HG03196 (cell line): Measurements from ENCODE around the gene SI.
"Not testable (repeated sequence)": the region's sequence is repeated elsewhere in the genome, so short reads cannot be mapped to it uniquely, and the experiment has no call there.

Experiments
- ATAC-seq: cut with Tn5 transposase; IDR thresholded peaks from one replicate; pipeline ENCODE4 v1.9.1; 2021; ENCODE audit not compliant: unreplicated experiment

Gene SI

DNA sequence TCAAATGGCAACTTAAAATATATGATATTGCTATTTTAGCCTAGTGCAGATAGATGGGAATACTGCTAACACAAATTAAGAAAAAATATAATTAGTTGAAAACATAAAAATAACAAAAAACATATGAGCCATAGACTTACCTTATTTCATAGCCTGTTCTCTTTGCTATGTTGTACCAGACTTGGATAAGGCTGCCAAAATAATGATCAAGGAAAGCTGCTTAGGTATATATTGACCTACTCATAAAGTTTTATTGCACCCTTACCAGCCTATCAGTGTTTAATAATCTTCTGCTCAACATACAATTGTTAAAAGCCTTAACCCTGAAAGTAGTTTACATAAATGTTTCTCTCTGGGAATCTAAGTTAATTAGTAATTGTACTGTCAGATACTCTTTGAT is at the start of gene SI:
SI (minus strand) TSS at position 204 of the 400 bp plus-strand sequence. CDS start 2,484 bp downstream, outside the sequence.
- no peak for ATAC-seq

DNA sequence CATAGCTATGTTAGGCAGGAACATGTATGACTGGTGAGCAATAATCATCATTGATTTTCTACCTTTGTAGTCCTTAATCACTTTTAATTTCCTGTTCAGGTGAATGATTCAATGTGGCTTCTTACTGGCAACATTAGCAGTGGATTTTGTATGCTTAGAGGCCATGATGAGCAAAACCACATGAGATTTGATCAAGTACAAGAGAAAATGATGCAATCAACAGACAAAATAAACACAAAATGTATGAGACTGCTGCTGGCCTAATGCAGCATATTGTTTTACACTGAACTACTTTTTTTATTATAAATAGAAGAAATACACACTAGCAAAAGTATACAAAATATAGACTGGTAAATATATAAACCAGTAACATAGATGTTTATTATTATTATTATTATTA is 47.5 kb upstream of the SI start:
- no peak for ATAC-seq

DNA sequence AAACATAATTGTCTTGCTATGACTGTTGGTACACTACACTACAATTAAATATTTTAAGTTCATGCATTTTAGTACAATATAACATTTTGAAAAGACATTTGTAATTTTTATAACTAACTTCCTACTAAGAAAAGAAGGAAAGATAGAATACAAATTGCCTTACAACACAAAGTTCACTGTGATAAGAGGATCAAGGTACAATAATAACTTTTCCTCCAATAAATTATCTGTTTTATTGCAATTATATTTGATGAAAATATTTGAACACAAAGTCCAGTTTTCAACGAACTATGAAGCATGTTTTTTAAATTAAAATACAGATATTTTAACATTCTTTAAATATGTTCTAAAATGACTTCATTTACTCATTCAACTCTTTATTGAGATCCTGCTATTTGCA is 33.1 kb upstream of the SI start:
- ATAC-seq = no peak

DNA sequence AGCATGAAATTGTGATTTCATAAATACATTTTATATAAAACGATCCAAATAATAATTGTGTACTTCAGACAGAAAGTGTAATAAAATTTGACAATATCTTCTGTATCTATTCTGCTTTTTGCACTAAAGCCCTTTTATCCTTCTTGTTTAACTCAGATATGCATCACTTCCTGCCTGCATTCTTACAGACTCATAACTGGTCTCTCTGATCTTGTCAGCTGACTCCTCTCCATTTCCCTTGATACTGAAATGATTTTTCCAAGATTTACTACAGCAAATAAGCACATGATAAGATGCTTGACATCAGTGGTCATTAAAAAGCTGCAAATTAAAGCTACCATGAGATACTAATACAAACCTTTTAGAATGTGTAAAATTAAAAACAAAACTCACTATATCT is 25.3 kb upstream of the SI start:
- no peak for ATAC-seq

DNA sequence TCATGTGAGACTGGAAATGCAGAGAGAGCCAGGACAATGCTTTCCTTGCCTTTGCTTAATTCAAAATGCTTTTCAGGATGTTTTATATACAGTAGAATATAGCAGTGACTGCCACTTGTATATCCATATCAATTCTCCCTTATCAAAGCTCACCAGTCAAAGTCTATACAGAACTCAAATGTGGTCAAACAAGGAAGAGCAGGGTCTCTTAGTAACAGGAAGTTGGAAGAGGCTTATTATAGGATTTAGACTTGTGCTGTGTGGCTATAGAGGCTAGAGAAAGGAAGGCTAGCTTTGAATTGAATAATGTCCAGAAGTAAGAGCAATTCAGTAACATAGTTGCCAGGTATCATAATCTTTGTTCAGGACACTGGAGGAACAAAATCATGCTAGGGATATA is 4.4 kb upstream of the SI start:
- no peak for ATAC-seq

DNA sequence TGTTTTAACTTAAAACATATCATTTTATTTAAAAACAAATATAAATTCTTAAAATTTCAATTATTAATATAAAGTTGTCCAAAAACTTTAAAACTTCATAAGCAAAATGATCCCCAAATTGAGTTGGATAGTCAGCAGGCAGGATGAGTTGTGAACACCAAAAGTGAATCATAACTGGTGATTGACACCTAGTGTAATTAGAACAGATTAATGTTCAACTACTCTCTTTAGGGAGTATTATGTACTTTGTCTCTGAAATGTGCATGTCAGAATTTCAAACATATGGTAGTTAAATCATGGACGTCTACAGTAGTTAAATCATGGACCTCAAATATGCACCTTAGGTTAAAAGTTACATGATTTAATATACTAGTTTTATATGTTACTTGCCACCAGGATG is 2.9 kb upstream of the SI start:
- ATAC-seq = no peak

DNA sequence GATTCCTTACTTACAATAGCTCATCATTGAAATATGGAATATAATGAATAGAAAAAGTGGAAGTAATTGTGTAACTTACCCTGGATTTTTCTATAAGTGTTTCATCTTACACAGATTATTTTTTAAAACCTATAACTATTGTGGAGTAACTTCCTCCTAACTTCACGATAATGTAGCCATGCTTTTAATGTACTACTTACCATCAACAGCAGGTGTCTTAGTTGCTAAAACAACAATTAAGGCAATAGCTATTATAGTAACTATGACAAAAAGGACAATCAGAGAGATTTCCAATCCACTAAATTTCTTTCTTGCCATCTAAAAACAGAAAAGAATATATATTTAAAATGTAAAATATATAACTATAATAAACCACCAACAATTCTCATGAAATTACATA is 2.6 kb downstream of the SI start:
- ATAC-seq = no peak

DNA sequence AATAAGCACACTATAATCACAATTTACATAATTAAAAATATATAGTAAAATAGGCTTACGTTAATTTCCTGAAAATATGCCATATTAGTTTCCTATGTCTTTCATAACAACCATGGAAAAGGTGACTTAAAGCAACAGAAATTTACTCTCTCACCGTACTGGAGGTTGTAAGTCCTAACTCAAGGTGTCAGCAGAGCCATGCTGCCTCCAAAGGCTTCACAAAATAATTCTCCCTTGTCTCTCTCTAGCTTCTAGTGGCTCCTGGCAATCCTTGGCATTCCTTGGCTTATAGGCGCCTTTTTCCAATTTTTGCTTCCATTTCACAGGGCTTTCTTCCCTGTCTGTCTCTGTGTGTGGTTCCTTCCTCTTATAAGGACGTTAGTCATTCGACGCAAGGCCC is 7.6 kb downstream of the SI start:
- ATAC-seq = no peak

DNA sequence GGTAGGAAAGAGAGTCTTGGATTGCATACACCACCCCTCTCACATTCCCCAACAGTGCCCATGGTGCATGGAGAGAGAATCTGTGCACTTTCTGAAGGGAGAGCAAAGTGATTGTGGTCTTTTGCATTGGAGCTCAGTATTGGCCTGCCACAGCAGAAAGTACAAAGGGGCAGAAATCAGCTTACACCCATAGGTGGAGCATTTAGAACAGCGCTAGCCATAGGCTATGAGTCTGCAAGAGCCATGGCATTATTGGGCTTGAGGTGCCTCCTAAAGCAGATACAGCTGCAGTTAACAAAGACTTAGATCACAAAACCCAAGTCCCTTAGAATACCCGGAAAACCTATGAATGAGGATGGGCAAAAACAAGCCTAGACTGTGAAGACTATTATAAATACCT is 21.8 kb downstream of the SI start:
- ATAC-seq = no peak

DNA sequence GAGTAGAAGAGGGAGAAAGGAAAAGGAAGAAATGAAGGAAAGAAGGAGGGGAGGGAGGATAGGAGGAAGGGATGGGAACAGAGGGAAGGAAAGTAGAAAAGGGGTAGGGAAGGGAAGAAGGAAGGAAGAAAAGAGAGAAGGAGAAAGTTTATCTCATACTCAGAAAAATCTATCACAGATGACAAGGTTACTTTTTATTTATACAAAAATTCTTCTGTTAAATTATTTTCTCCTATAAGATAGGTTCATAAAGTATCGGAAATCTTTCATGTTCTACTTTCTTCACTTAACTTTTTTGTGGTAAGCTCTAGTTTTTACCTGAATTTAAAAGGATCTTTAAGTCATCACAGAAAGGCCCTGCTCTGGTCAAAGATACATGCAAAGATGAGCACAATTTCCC is 38.1 kb downstream of the SI start:
- ATAC-seq = no peak

DNA sequence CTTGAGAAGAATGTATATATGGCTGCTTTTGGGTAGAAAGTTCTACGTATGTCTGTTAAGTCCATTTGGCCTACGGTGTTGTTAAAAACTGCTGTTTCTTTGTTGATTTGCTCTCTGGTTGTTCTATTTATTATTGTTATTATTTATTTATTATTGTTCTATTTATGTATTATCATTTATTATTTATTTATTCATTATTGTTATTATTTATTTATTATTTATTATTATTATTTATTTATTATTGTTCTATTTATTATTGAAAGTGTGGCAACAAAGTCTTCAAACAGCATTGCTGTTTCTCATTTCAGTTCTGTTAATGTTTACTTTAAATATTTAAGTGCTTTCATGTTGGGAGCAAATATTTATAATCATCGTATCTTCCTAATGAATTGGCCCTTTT is 66.7 kb downstream of the SI start:
- no peak for ATAC-seq

DNA sequence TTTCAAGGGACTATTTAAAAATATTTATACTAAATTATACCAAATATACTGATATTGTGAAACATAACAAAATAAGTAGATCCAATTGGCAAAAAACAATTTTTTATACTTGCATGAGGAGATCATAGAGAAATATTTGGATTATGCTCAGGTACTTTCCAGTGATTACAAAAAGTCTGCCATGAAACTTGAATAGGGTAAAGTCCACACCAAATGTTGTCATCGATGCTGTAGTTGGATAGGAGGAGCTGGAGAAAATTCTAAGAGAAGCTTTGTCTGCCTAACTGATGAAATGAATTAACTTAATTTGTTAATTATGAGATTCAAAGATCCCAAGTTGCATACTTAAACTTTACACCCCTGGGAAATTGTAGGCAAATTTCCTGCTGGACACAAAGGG is 93.3 kb downstream of the SI start:
- ATAC-seq = no peak

DNA sequence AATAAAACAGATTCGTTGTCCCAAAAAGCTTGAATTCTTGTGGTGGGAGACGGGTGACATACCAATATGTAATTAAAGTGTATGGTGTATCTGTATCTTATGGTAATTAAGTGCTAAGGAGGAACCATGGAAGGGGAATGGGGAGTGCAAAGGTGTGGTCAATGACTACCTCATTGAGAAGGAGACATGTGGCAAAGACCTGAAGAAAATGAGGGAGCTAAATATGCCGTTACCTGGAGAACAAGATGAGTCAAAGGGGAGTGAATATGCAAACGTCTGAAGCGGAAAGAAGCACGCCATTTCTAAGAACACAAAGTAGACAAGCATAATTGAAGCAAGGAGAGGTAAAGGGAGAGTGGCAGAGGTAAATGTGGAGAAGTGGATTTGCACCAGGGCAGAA is 115.7 kb downstream of the SI start:
- no peak for ATAC-seq

DNA sequence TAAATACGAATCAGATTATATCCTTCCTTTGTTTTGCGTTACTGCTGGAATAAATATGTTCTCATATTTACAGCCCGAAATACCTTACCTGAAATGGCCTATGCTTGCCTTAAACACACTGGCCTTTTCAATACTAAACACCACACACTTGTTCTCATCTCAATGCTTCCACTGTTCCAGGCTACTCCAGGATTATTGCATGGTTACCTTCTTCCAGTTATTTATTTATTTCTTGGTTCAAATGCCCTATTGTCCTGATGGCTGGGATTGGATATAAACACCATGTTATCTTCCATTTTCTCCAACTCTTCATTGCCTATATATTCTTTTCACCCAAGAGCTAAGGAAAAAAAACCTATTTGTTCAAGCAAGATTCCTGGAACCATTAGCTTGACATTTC is 125.3 kb downstream of the SI start:
- ATAC-seq = no peak

DNA sequence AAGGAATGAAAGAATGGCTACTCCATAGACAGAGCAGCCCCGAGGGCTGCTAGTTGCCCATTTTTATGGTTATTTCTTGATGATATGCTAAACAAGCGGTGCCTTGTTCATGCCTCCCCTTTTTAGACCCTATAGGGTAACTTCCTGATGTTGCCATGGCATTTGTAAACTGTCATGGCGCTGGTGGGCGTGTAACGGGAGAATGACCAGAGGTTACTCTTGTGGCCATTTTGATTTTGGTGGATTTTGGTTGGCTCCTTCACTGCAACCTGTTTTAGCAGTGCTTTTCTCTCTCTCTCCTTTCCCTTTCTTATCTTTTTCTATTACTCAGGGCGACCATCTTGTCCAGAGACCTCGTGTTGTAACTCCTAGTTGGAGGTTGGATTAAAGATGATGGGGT is 126.9 kb downstream of the SI start:
- not testable (repeated sequence) for ATAC-seq

DNA sequence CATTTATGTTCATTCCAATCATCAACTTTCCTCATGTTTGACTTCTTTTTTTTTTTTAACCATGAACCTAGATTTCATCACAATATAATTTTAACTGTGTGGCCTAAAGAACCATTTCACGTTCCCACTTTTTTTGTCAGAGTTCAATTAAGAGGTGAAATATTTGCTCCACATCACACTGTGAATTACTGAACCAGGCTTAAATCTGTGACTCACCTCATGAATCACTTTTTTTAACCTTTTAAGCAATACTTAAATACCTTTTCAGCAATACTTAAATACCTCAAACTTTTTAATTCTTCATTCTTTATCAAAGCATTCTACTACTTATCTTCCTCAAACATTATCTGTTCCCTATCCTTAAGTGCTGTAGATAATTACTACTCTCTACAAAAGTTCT is 137.6 kb downstream of the SI start:
- ATAC-seq = no peak

DNA sequence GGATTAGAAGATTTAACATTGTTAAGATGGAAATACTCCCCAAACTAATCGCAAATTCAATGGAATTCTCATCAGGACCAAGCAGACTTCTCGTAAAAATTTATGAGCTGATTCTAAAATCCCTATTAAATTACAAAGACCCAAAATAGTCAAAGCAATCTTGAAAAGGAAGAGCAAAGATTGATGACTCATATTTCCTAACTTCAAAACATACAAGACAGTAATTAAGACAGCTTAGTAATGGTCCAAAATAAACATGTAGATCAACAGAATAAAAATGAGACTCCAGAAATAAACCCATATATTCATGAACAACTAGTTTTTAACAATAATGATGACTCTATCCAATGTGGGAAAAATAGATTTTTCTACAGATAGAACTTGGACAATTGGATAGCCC is 148.7 kb downstream of the SI start:
- no peak for ATAC-seq
